CD4-positive, alpha-beta T cell treated with Interleukin-6 at 100 ng/mL for 8 hours (primary cell): ENCODE measurements around the gene SLCO2A1.

ENCODE experiments used
- DNase-seq: peaks from one replicate; pipeline ENCODE4 v3.0.0-alpha.2; 2020; ENCODE audit warnings: mixed read lengths, low spot score

Gene SLCO2A1

DNA sequence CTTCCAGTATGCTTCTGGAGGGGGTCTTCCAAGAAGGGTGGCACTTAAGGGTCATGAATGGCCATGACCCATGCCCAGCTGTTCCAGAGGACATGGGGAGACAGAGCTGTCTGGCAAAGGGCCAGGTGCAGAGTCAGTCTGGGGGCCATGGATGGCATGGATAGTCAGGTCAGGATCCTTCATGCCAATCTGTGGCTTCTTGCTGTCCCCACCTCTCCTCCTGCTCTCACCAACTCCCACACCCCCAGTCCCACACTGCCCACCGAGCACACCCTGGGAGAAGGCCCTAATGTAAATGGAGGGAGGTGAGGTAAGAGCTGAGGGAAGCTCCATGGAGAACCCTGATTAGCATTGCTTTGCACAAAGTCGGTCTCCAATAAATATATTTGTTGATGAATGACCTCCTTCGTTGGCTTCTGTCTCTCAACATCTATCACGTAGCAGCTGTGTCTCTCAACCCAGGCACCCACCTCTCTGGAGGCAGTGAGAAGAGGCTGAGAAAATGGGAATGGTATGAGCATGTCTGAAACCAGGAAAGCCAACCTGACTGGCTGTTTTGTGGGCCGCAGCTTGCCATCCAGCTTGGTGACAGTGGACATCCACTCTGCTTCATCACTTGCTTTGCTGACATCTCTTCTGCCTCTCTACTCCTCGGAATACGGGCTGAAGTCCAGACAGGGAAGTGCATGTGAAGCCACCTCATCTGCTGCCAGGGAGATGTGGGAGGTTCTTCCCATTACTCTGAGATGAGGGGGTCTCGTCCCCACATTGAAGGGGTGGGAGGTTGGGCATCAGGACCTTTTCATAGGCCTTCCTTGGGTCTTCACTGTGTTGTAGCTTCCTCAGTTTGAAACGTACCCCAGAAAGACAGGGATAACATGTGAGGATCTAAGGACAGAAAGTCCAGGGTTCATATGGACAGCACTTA is 96.4 kb downstream of the SLCO2A1 start:
- DNase-seq = no peak

DNA sequence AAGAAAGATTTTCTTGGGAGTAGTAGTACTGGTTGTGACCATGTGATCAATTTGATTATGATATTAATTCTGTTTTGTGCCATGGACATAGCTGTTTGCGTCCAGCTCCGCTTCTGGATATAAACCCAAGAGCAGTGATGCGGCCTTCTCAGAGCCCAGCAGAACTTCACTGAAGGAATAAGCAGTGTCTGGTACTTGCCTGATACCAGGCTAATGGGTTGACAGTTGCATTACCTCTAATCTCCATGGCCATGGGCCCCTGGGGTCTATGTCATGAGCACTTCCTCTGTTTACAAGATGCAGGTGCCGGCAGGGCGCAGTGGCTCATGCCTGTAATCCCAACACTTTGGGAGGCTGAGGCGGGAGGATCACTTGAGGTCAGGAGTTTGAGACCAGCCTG is 97.7 kb downstream of the SLCO2A1 start:
- no peak for DNase-seq

DNA sequence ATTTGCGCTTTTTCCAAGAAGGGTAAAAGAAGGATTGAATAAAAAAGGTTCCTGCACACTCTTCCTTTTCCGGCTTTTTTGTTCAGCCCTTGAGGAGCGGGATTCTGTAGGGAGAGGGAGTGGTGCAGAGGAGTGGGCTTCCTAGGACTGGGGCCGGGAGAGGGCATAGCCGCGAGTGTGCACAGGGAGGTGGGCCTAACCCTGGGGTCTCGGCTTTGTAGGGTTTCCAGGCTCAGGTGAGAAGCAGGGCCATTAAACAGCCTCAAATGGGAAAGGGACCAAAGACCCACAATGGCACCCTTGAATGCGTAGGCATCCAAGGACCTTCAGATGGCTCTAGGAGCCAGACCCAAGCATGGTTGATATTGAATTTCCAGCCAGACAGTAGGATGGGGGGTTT is 98.6 kb downstream of the SLCO2A1 start:
- no peak for DNase-seq

DNA sequence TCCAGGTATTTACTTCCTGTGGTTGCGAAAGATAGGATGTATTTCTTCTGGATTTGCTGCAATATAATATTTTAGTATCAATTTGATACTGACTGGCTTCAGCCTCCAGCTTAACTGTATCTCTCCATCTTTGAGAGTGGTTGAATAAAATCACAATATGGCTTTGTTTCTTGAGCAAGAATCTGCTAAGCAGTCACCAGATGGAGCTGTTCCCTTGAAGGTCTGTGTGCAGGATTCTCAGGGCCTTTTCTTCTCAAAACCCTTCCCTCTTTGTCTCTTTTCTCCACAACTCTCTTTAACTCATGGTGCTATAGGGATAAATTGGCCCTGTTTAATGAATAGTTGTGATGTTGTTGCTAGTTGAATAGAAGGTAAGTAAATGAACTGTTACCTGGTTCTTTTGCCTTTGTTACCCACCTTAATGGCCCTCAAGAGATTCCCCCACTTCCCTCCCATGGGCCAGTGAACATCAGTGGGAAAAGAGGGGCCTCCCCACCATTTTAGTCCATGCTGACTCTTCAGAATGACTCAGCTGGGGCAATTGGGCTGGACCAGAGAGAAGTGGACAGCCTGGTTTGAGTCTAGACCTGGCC is 99.3 kb downstream of the SLCO2A1 start:
- DNase-seq = no peak

DNA sequence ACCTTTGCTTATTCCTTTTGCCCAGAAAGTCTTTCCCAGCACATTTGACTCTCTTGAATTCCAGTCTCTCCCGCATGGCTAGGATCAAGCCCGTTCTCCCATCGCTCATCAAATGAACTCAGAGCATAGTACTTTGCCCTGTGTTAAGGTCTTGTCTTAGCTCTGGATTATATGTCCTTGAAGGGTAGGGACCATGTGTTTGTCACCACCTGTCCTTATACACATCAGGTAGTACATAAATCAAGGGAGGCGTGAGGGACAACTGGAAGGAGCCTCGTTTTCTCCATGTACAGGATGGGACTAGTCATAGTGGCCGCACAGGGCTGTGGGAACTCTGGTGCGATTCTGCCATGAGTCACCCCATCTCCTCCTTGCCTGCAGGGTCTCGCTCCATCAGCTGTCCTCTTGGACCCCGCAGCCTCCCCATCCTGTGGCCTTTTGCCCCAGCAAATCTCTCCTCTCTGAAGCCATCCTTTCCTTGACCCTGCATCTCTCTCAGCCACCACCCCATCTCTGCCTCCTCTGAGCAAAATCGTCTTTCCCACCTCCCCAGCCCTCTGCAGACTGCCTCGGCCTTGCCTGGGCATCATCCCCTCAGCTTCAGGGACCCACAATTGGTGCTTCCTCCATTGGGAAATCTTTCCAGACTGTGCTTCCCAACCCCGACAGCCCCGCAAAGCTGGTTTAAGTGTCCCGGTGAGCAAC is 100.7 kb downstream of the SLCO2A1 start:
- DNase-seq = no peak

GRCh38 chr3:133928136-133928893 is 101.4 kb downstream of the SLCO2A1 start:
- DNase-seq = no peak

- DNase-seq = peak; percentile 62
These were observed 102.1 kb downstream of the SLCO2A1 start for GRCh38 chr3:133927540-133928066.

DNA sequence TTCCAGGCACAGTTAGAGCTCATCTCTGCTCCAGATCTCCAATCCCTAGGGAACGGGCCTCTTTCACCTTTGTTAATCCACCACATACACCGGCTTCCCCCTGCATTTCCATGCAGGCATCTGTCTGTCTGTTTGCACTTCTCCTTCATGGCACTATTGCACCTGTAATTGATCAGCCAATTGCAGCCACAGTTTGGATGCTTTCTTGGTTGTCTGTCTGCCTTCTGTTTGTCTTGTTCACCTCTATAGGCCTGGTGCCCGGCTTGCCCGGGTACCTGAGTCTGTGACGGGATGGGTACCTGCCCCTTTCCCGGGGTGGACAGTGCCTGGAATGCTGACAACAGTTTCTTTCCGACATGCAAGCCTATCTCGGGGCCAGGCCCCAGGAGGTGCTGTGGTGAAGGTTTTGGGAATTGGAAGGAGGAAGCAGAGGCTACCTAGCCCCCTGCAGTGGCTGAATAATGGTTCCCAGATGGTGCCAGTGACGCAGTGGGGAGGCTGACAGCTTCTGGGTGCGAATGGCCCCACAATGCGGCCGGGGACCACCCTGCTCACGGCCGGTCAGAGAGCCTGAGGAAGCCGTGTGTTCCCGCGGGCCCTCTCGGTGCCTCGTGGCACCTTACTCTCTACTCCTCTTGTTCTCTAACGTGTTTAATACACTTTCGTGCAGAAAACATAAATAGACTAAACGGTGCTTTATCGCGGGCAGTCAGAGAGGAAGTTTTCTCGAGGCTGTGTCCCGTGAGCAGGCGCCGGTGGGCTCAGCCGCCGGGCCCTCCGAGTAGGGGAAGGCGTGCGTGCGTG is 102.8 kb downstream of the SLCO2A1 start:
- no peak for DNase-seq

GRCh38 chr3:133925960-133926735 is 103.6 kb downstream of the SLCO2A1 start:
- no peak for DNase-seq

GRCh38 chr3:133924041-133924440 is 105.7 kb downstream of the SLCO2A1 start:
- DNase-seq = no peak

- DNase-seq = no peak
These were observed 108.1 kb downstream of the SLCO2A1 start for GRCh38 chr3:133921592-133921991.

DNA sequence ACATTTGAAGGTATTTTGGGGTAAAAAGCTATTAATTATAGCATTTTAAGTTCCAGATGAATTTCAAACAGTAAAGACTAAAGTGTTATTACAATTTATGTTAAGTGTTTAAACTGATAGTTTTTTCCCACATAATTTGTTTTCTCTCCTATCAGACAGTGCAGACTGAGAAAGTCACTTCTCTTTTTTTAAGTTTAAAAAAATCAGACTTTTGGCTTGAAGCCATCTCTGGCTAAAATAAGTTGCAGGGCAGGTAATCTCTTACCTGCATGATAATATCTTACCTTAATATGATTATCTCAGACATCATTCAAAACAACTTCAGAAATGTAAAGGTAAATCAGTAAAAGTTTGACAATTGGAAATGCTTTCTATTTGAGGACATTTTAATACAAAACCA is 112.6 kb downstream of the SLCO2A1 start:
- DNase-seq = no peak

GRCh38 chr3:133915685-133916658 is 113.8 kb downstream of the SLCO2A1 start:
- DNase-seq = no peak

GRCh38 chr3:133914839-133915600 is 114.7 kb downstream of the SLCO2A1 start:
- no peak for DNase-seq

GRCh38 chr3:133910422-133910821 is 119.3 kb downstream of the SLCO2A1 start:
- DNase-seq = no peak

DNA sequence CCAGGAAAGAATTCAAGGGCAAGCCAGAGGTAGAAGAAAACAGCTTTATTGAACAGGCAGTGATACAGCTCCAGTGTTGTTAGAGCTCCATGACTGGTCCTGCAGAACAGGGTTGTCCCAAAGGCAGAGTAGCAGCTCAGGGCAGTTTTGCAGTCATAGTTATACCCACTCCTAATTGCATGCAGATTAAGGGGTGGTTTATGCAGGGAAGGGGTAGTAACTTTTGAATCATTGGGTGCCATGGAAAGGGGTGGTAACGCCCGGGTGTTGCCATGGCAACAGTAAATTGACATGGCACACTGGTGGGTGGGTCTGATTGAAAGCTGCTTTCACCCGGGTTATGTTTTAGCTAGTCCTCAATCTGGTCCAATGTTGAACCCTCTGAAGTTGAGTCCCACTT is 124.3 kb downstream of the SLCO2A1 start:
- DNase-seq = no peak

DNA sequence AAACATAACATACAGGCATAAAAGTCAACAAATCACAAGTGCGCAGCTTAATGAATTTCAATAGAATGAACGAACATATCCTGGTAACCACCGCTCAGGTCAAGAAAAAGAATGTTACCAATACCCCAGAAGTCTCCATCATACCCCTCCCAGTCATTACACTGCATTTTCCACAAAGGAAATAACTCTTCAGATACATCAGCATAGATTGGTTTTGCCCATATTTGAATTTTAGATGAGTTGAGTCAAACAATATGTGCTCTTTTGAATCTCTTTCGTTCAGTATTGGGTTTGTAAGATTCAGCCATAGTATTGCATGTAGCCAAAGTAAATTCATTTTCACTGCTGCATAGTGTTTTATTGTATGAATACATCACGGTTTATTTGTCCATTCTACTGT is 127.9 kb downstream of the SLCO2A1 start:
- no peak for DNase-seq

GRCh38 chr3:133901083-133901482 is 128.6 kb downstream of the SLCO2A1 start:
- no peak for DNase-seq
